Keratinocyte (primary cell): ENCODE measurements around the gene PABPN1L.

ENCODE experiments used
- CTCF ChIP-seq, 3 experiments: IDR thresholded peaks in 1 of 3; conservative IDR thresholded peaks in 1 of 3; optimal IDR thresholded peaks in 1 of 3; 2 replicates in 2 of 3; 3 replicates in 1 of 3; pipeline versions ENCODE3 to v1.5.1; 2011; ENCODE audit warnings: low read length in 3 of 3, mild to moderate bottlenecking in 3 of 3, moderate library complexity in 2 of 3, control low read depth in 1 of 3, inconsistent platforms in 1 of 3; ENCODE audit not compliant: insufficient read depth in 2 of 3; ENCODE audit errors: extremely low read depth in 1 of 3
- EZH2 ChIP-seq: IDR thresholded peaks from one replicate; pipeline ENCODE4 v1.6.1; 2012; ENCODE audit warnings: inconsistent platforms, mild to moderate bottlenecking, low read length, moderate library complexity

- TF ChIP-seq CTCF (optimal IDR thresholded peaks at IDR 0.05 in 1 of 3, IDR thresholded peaks at IDR 0.05 in 1 of 3, conservative IDR thresholded peaks at IDR 0.05 in 1 of 3; ENCODE audit: extremely low read depth in 1 of 3, insufficient read depth in 2 of 3, low read length in 3 of 3), result no peak
- TF ChIP-seq EZH2, result no peak
Measured at GRCh38 chr16:88910284-88911135, 44.0 kb upstream of the PABPN1L start.
